HepG2 (cell line): ENCODE results near the gene LMAN1L. TPM values are rescaled to one million over a fixed set of nuclear protein-coding genes. Genes with fewer than 3 reads are reported as not detected.

Experiments used
- CBX1 ChIP-seq: IDR thresholded peaks from one replicate; pipeline ENCODE4 v1.6.1; 2016; ENCODE audit warnings: antibody characterized with exemption, low read depth
- GLMP ChIP-seq: sonication (generic); formaldehyde crosslinking; IDR thresholded peaks from 2 replicates; pipeline ENCODE4 v1.9.0; 2021; ENCODE audit warnings: missing genetic modification reagents, mild to moderate bottlenecking, borderline replicate concordance
- JUNB ChIP-seq: sonication (generic); formaldehyde crosslinking; IDR thresholded peaks from 2 replicates; pipeline ENCODE4 v1.8.0; 2022; ENCODE audit warnings: missing genetic modification reagents, mild to moderate bottlenecking, borderline replicate concordance
- KLF13 ChIP-seq: sonication (generic); formaldehyde crosslinking; IDR thresholded peaks from 2 replicates; pipeline ENCODE4 v1.4.0; 2020; ENCODE audit warnings: mild to moderate bottlenecking, missing genetic modification reagents
- KLF15 ChIP-seq: sonication (generic); formaldehyde crosslinking; IDR thresholded peaks from 2 replicates; pipeline ENCODE4 v1.8.1; 2023; ENCODE audit warnings: borderline replicate concordance, mild to moderate bottlenecking, inconsistent platforms, missing genetic modification reagents, mixed read lengths
- NFATC3 ChIP-seq: sonication (generic); formaldehyde crosslinking; IDR thresholded peaks from 2 replicates; pipeline ENCODE4 v1.5.1; 2020; ENCODE audit warnings: mild to moderate bottlenecking, missing genetic modification reagents
- NPAS2 ChIP-seq: sonication (generic); formaldehyde crosslinking; IDR thresholded peaks from 2 replicates; pipeline ENCODE4 v1.8.0; 2022; ENCODE audit warnings: mild to moderate bottlenecking, missing genetic modification reagents, borderline replicate concordance
- POLR2A ChIP-seq, 2 experiments: IDR thresholded peaks; 2 replicates each; pipeline ENCODE4 v1.6.1; 2011; ENCODE audit warnings: low read depth in 2 of 2, low read length in 2 of 2, mild to moderate bottlenecking in 1 of 2, moderate library complexity in 1 of 2; ENCODE audit not compliant: insufficient read depth in 1 of 2
- RFXAP ChIP-seq: sonication (generic); formaldehyde crosslinking; IDR thresholded peaks from 2 replicates; pipeline ENCODE4 v1.4.0; 2020; ENCODE audit warnings: missing genetic modification reagents, borderline replicate concordance
- SIN3A ChIP-seq: IDR thresholded peaks from 2 replicates; pipeline ENCODE4 v1.6.1; 2011; ENCODE audit warnings: low read depth, mild to moderate bottlenecking, control low read depth, low read length, borderline replicate concordance
- SMARCE1 ChIP-seq: fragments of 450-650 bp; IDR thresholded peaks from 2 replicates; pipeline ENCODE4 v1.6.1; 2017; ENCODE audit warnings: borderline replicate concordance
- SNRNP70 ChIP-seq: fragments of 200-400 bp; formaldehyde crosslinking; IDR thresholded peaks from 2 replicates; pipeline ENCODE4 v1.6.1; 2017; ENCODE audit warnings: mild to moderate bottlenecking, low read depth, low read length, moderate library complexity
- SRF ChIP-seq: IDR thresholded peaks from 2 replicates; pipeline ENCODE4 v1.6.1; 2011; ENCODE audit warnings: mild to moderate bottlenecking, low read depth, low read length, moderate library complexity
- STAG1 ChIP-seq: sonication (generic); formaldehyde crosslinking; IDR thresholded peaks from 2 replicates; pipeline ENCODE4 v1.4.0; 2020; ENCODE audit warnings: missing genetic modification reagents
- ZNF142 ChIP-seq: sonication (generic); formaldehyde crosslinking; IDR thresholded peaks from 2 replicates; pipeline ENCODE4 v1.4.0; 2020; ENCODE audit warnings: missing genetic modification reagents
- ZNF333 ChIP-seq: sonication (generic); formaldehyde crosslinking; IDR thresholded peaks from 2 replicates; pipeline ENCODE4 v1.4.0; 2020; ENCODE audit warnings: mild to moderate bottlenecking, missing genetic modification reagents, borderline replicate concordance
- ZNF430 ChIP-seq: sonication (generic); formaldehyde crosslinking; IDR thresholded peaks from 2 replicates; pipeline ENCODE4 v1.9.0; 2021; ENCODE audit warnings: mild to moderate bottlenecking, missing genetic modification reagents
- ZNF446 ChIP-seq: sonication (generic); formaldehyde crosslinking; IDR thresholded peaks from 2 replicates; pipeline ENCODE4 v1.5.0; 2020; ENCODE audit warnings: mild to moderate bottlenecking, missing genetic modification reagents
- ZNF557 ChIP-seq: sonication (generic); formaldehyde crosslinking; IDR thresholded peaks from 2 replicates; pipeline ENCODE4 v1.4.0; 2020; ENCODE audit warnings: missing genetic modification reagents
- ZNF607 ChIP-seq: sonication (generic); formaldehyde crosslinking; IDR thresholded peaks from 2 replicates; pipeline ENCODE4 v1.5.1; 2020; ENCODE audit warnings: missing genetic modification reagents, mild to moderate bottlenecking, borderline replicate concordance
- ZNF674 ChIP-seq: sonication (generic); formaldehyde crosslinking; IDR thresholded peaks from 2 replicates; pipeline ENCODE4 v1.5.0; 2020; ENCODE audit warnings: low read depth, mild to moderate bottlenecking, missing genetic modification reagents
- polyA plus RNA-seq, 8 experiments: library from polyadenylated mRNA; depleted of rRNA in 3 of 8; stranded (reverse) in 7 of 8; unstranded in 1 of 8; fragments of >200 nt; fragmentation: Illumina TruSeq in 4 of 8; extraction: Trizol in 4 of 8; gene quantifications; 2 replicates each; pipeline versions ENCODE4 v1.2.1 to v1.2.3, GENCODE V29; 2011 to 2016; ENCODE audit warnings: low read depth in 4 of 8, missing spikeins in 1 of 8, mixed read lengths in 1 of 8; ENCODE audit not compliant: insufficient read depth in 1 of 8
- total RNA-seq, 5 experiments: library from RNA; depleted of rRNA; stranded (reverse); fragments of >200 nt; fragmentation: Illumina TruSeq; extraction: Trizol; gene quantifications; 2 replicates each; pipeline ENCODE4 v1.2.3, GENCODE V29; 2016; ENCODE audit warnings: low read depth in 1 of 5
- TF ChIP-seq, protein P1 (sequence below): sonication (generic); formaldehyde crosslinking; IDR thresholded peaks from 2 replicates; pipeline ENCODE4 v1.4.0; 2020; ENCODE audit warnings: missing genetic modification reagents

LMAN1L gene
- total and polyA plus RNA-seq, 2 of the 13 experiments (the other 11 are each of a cell fraction or from before 2014, with no cell fraction given), result not detected

DNA sequence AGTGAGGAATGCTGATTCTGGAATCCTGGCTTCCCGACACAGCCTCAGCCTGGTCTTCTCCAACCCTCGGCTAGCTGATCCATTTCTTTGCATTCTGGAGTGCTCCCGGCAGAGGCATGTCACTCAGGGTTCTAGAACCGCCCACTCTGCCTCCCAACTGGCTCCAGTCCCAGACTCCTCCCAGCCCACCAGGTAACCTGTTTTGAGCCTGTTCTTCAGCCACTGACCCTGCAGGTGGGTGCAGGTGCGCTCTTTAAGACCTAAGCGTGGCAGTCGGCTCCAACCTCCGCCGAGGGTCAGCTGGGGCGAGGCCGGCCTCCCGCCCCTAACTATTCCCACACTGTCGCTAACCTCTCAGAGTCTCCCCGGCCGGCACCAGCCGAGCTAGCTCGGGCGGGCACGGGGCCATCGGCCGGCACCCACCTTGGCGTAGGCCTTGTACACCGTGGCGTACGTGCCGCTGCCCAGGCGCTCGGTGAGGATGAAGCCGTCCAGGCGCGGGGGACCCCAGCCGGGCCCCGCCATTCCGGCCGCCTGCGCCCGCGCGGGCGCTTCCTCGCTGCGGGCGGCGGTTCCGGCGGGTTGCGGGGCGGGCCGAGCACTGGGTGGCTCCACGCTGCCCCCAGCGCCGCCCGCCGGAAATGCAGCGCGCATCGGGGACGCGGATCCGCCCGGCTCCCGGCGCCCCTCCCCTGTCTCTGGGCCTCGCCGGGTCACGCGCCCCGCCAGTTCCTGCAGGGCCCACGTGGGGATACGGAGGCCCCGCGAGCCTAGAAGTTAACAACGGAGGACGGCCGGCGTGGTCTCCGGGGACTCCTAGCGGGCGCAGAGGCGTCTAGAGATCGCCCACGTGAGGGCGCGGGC is 30.2 kb downstream of the LMAN1L start, which contains the start of gene ULK3 (continued):
- TF ChIP-seq NPAS2 (CRISPR knock-in tag) (no peak), ZNF674 (CRISPR knock-in tag) (no peak), SMARCE1 (no peak), ZNF607 (CRISPR knock-in tag) (no peak), STAG1 (CRISPR knock-in tag) (peak; percentile 19; the same call in 1 of the 2 replicates), SNRNP70 (no peak), ZNF430 (CRISPR knock-in tag) (peak; percentile 13; the same call in 1 of the 2 replicates), ZNF142 (CRISPR knock-in tag) (peak; percentile 95), SIN3A (peak; percentile 68; the same call in 1 of the 2 replicates), NFATC3 (CRISPR knock-in tag) (no peak), JUNB (no peak), ZNF333 (no peak), GLMP (no peak), KLF15 (CRISPR knock-in tag) (no peak), KLF13 (CRISPR knock-in tag) (no peak; the same call in 1 of the 2 replicates), ZNF446 (CRISPR knock-in tag) (no peak; the same call in 1 of the 2 replicates), CBX1 (no peak), ZNF557 (CRISPR knock-in tag) (no peak), SRF (no peak), RFXAP (CRISPR knock-in tag) (0 out of 2 replicates have a peak, but pooled peaks have one; percentile 17), POLR2A (IDR thresholded peaks at IDR 0.05; ENCODE audit: insufficient read depth in 1 of 2, low read depth in 2 of 2, low read length in 2 of 2) (peak; percentile 28 to 75; a peak in 3 of 4 replicates)
- TF ChIP-seq, protein P1, sequence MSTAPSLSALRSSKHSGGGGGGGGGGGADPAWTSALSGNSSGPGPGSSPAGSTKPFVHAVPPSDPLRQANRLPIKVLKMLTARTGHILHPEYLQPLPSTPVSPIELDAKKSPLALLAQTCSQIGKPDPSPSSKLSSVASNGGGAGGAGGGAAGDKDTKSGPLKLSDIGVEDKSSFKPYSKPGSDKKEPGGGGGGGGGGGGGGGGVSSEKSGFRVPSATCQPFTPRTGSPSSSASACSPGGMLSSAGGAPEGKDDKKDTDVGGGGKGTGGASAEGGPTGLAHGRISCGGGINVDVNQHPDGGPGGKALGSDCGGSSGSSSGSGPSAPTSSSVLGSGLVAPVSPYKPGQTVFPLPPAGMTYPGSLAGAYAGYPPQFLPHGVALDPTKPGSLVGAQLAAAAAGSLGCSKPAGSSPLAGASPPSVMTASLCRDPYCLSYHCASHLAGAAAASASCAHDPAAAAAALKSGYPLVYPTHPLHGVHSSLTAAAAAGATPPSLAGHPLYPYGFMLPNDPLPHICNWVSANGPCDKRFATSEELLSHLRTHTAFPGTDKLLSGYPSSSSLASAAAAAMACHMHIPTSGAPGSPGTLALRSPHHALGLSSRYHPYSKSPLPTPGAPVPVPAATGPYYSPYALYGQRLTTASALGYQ, result no peak
